GM19035 (cell line): Measurements from ENCODE around the gene ANKHD1.

Experiments
- ATAC-seq: cut with Tn5 transposase; IDR thresholded peaks from one replicate; pipeline ENCODE4 v1.9.1; 2021; ENCODE audit not compliant: unreplicated experiment

ANKHD1 gene

DNA sequence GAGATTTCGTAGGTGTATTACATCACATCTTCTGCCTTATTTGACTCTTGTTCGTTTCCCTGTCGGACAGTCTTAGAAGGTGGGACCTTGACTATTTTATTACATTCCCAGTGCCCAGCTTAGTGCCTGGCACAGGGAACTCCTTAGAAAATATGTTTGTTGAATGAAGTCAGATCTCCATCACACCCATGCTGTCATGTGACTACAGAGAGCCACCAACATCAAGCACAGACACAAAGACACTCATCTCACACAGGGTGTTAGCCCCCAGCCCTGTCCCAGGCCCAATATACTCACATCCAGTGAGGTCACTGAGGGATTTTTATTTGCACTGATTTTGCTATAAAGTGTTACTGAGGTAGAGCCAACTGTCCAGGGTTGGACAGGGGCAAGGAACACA is 156.3 kb downstream of the ANKHD1 start:
- ATAC-seq, result no peak

DNA sequence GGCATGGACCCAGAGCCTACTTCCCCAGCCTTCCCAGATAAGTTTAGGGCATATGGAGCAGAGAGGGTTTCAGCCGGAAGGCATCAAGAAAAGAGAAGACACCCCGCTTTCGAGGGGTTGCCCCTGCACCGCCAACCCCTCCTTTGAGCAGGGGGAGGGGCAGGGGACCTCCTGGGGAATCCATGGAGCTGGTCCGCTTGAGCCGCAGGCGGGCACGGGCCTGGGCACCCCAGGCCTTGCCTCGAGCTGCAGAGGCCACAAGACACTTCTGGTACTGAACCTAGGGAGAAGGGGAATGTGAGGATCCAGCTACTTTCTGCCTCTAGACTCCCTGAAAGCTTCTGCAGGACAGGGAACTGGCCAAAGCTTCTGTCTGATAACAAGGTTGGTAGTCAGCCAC is 156.9 kb downstream of the ANKHD1 start:
- ATAC-seq, result no peak

DNA sequence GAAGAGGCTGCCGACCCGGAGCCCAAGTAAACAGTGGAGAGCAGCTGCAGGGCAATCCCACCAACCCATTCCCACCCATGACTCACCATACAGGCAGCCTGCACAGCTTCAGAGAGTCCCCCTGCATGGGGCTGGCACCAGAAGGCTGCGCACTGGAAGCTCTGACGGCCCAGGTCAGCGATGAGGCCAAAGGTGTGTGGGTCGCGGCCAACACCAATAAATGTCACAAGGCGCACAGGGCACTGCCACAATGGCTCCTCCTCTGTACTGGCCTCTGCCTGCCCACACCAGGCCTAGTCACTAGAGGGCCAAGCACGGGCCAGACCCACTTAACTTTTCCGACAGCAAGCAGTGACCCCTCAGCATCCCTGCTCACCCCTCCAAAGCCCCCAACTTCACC is 158.6 kb downstream of the ANKHD1 start:
- ATAC-seq, result no peak

DNA sequence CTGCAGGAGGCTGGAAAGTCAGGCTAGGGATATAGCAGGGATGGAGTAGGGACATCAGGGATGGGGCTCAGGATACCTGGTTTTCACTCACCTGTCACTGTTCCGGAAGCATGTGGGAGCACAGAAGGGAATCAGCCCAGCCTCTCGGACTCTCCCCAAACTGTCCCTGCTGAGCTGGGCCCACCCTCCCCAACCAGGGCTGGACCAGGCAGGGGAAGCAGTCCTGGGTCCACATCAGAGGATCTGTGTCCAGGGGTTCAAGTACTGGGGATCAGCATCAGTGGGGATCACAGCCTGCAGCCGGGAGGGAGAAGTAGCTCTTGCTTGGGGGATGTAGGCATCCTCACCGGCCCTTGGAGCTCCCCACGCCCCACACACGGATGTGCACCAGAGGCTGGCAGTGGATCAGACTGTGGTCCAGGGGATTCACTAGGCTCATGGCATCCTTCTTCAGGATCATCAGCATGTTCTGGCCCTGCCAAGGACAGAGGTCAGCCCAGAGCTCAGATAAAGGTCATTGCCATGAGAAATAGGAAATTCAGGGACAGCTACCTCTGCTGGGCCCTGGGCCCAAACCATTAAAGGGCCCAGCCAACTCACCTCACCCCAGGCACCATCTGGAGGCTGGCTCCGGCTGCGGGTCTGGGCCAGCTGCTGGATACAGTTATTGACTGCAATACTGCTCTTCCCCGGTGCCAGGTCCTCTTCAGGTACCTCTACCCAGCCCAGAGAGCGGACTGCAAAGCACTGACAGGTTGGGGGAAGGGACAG is 160.3 kb downstream of the ANKHD1 start:
- ATAC-seq, result no peak

DNA sequence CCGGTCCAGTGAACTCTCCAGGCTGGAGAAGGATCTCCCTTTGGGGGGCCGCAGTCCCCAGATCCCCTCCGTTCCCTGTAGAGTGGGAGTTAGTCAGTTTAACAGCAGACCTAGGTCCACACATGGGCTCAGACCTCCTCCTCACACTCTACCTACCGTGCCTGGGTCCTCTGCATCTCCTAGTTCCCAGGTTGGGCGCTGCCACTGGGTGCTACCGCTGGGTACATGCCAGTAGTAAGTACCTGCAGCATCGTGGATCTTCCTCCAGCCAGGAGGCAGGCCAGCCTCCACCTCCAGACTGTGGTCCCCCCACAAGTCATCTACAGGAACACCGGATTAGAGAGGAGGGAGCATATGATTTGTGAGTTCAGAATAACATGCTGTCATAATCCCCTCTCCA is 162.0 kb downstream of the ANKHD1 start:
- no peak for ATAC-seq

DNA sequence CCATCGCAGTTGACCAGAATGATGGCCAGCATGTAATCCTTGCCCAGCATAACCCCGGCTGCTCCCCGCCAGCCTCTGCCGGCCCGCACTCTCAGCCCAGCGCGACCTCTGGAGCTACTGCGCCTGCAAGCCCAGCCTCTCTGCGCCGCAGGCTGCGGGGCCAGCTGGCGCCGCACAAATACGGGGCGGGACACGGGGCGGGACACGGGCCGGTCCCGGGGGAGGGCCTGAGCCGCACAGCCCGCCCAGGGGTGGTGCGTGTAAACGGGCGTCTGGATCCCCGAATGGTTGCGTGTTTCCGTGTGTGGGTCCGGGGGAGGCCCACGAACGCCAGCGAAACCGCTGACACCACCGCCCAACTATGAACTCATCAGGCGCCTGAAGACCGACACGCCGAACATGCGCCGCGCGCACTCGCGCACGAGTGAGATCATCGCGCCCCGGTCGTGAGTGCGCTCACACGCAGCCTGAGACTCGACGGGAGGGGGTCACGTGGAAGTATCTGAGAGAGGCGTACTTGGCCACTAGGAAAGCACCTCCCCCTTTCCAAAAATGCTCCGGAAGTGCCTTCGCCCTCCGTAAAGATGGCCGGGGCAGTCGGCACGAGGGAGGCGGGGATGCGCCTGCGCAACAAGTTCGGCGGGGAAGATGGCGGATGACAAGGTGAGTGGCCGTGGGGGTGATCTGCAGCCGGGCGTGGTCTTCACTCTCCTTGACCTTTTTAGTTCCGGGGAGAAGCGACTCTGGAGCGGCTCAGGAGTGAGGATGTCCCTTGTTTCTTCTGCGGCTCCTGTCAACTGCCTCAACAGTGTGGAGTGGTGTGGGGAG is 162.8 kb downstream of the ANKHD1 start, which contains the start of the genes APBB3 and SLC35A4:
Gene APBB3, minus strand, starts transcription at position 403 of the 828 bp plus-strand sequence. Its CDS starts 353 bp downstream, at position 50.
Gene SLC35A4, plus strand, starts transcription at position 633 of the 828 bp plus-strand sequence. CDS start 2,342 bp downstream, outside the sequence.
- ATAC-seq, result peak; percentile 90

DNA sequence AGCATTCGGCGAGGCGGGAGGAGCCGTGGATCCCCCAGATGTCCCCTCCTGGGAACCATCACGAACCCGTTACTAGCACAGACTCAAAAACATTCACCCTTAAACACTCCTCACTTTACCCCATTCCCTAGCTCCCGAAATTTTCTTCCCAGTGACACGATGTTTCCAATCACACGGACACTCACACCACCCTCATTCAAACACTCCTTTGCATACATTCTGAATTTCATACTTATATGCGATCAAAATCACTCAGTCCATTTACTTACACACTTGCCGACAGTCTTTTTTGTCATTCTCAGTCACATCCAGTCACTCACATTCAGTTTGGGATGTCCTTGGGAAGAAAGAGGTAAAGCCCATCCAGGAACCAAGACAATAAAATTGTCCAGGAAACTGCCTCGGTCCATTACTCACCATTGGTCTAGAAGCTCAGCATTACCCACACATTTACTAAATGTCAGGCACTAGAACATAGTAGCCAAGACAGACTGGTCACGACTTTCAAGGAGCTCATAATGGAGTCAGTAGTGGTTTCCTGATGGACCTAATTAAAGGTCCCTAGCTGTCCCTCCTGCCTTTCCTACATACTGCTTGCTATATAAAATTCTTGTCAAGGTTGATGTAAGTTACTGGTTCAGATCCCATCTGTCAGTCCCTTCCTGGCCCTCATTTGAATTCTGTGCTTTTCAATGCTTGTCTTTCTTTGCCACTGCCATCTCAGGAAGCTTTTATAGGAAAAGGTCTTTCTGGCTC is 163.6 kb downstream of the ANKHD1 start:
- peak; percentile 3 for ATAC-seq

DNA sequence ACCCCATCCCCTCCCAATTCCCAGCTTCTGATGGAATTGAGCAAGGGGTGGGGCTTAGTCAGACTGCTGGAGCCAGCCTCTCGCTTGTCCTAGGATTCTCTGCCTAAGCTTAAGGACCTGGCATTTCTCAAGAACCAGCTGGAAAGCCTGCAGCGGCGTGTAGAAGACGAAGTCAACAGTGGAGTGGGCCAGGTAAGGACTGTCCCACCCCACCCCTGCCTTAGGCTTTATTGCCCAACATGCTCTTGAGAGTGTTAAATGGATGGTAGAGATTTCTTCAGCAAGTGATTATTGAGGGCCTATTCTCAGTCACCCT is 164.1 kb downstream of the ANKHD1 start:
- no peak for ATAC-seq

DNA sequence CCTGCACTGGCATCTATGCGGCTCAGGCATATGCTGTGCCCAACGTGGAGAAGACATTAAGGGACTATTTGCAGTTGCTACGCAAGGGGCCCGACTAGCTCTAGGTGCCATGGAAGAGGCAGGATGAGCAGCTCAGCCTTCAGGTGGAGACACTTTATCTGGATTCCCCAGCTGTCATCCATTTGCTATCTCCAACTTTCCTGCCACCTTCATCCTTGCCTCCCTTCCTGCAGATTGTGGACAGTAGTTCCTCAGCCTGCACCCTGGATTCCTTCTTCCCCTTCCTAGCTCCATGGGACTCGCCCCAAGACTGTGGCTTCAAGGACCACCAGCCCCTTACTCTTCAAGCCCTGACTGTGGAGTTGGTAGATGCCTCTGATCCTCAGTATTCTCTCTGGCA is 165.0 kb downstream of the ANKHD1 start:
- ATAC-seq, result no peak

DNA sequence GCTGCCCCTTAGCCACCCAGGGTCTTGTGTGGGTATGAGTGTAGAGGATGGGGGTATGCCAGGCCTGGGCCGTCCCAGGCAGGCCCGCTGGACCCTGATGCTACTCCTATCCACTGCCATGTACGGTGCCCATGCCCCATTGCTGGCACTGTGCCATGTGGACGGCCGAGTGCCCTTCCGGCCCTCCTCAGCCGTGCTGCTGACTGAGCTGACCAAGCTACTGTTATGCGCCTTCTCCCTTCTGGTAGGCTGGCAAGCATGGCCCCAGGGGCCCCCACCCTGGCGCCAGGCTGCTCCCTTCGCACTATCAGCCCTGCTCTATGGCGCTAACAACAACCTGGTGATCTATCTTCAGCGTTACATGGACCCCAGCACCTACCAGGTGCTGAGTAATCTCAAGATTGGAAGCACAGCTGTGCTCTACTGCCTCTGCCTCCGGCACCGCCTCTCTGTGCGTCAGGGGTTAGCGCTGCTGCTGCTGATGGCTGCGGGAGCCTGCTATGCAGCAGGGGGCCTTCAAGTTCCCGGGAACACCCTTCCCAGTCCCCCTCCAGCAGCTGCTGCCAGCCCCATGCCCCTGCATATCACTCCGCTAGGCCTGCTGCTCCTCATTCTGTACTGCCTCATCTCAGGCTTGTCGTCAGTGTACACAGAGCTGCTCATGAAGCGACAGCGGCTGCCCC is 165.6 kb downstream of the ANKHD1 start:
- no peak for ATAC-seq

DNA sequence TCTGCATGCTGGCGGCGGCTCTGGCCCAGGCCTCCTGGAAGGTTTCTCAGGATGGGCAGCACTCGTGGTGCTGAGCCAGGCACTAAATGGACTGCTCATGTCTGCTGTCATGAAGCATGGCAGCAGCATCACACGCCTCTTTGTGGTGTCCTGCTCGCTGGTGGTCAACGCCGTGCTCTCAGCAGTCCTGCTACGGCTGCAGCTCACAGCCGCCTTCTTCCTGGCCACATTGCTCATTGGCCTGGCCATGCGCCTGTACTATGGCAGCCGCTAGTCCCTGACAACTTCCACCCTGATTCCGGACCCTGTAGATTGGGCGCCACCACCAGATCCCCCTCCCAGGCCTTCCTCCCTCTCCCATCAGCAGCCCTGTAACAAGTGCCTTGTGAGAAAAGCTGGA is 166.2 kb downstream of the ANKHD1 start:
- ATAC-seq, result no peak

DNA sequence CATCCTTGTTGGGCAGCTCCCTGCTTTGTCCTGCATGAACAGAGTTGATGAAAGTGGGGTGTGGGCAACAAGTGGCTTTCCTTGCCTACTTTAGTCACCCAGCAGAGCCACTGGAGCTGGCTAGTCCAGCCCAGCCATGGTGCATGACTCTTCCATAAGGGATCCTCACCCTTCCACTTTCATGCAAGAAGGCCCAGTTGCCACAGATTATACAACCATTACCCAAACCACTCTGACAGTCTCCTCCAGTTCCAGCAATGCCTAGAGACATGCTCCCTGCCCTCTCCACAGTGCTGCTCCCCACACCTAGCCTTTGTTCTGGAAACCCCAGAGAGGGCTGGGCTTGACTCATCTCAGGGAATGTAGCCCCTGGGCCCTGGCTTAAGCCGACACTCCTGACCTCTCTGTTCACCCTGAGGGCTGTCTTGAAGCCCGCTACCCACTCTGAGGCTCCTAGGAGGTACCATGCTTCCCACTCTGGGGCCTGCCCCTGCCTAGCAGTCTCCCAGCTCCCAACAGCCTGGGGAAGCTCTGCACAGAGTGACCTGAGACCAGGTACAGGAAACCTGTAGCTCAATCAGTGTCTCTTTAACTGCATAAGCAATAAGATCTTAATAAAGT is 166.9 kb downstream of the ANKHD1 start:
- ATAC-seq, result no peak

DNA sequence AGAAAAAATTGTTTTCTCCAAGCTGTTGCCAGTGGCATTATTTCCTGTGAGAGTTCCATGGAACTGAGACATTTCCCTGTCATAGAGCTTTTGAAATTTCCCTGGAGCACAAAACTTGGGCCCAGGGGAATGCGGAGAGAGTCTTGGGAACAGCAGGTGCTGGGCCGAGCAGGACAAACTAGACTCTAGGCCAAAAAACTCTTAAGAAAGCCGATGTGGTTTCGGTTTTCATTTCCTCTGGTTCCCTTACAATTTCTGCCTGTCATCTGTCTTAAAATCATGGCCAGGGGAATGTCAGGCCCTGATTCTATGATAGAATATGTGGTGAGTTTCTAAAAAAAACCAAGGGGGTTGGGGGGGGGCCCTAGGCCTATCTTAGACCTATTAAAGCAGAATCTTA is 167.6 kb downstream of the ANKHD1 start:
- ATAC-seq, result no peak

DNA sequence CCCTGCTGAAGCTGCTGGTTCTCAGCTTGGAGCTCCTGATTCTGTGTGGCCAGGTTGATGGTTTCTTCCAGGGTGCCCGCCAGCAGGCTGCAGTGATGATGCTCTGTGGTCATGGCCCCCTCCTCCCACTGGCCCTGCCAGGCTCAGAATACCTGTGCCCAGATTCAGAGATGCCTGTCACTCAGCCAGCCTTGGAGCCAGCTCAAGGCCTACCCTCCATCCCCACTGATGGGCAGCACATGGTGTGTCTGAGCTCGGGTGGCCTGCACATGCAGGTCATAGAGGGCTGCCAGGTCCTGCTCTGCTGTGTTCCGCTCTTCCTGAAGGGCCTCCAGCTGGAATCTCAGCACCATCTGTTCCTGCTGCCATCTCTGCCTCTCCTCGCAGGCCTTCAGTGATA is 168.4 kb downstream of the ANKHD1 start:
- no peak for ATAC-seq

DNA sequence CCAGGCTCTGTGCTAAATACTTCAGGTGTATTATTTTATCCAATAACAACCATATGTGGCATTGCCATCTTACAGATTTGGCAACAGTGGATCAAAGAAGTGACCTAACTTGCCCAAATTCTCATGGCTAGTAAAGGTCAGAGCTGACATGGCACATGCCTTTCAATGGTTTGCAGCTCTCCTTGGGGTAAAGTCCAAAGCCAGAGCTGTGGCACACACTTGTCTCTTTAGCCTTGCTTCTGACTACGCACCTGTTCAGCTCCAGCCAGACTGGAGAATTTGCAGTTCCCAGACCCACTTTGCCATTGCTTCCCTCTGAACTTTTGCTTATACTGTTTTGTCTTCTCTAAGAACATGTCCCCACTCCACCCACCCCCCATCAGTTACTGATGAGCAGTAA is 168.9 kb downstream of the ANKHD1 start:
- no peak for ATAC-seq

DNA sequence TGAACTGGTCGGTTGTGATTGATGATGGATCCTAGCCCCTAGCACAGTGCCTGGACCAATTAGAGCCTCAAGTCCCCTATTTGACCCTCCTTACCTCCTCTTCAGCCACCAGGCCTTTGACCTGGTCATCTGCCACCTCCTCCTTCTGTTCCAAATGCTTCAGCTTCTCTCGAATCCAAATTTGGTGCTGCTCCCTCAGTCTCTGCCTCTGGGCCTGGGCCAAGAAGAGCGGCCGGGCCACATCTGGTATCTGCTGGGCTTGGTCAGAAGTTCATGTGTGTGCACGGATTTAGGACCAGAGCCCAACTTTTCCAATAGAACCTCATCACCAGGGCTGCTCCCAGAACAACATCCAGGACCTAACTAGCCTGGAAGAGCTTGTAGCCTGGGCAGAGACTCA is 169.5 kb downstream of the ANKHD1 start:
- ATAC-seq, result no peak

DNA sequence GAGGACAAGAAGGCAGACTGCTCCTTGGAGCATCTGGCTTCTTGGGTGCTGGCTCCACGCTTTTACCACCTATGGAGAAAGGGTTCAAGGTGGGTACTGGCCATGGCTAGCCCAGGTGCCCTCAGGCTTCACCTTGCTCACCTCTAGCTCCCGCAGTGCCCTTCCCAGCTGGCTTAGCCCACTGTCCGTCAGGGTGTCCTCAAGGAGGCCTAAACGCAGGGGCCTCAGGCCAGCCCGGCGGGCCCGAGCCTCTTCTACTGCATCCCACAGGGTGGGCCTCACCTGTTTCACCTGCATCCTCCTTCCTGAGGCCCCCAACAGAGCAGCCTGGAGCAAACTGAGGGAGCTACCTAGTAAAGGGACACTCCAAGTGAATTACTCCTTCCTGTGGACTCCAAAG is 172.1 kb downstream of the ANKHD1 start:
- ATAC-seq, result no peak

DNA sequence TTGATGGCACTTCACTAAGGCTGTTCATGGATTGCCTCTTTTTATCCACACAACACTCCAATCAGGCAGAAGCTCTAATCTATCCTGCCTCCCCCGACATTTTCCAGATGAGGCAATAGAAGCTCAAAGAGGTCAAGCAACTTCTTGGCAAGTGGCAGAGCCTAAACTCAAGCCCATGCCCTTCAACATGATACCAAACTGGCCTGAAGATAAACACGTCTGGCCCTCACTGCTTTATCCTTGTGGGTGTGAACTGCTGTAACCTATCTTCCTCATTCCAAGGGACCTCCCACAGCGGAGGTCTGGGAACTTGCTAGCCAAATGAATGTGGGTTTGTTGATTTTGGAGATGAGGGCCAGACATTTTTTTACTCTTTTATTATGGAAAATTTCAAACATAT is 172.5 kb downstream of the ANKHD1 start:
- ATAC-seq, result no peak

DNA sequence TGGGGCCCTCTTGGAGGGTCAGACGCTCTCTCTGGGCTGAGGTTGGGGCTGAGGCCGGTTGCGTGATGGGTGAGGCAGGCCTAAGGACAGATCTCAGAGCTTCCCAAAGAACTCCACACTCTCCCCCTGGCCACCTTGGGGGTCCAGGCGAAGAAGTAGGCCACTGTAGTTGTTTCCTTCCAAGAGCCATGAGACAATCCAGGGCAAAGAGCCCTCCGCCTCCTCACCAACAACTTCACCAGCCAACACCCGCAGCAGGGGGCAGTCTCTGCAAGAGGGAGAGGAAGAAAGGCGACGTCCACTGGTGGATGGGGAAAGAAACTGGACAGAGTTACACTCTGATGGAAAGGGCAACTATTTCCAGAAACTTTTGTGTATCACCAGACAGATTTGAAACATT is 173.7 kb downstream of the ANKHD1 start:
- no peak for ATAC-seq

DNA sequence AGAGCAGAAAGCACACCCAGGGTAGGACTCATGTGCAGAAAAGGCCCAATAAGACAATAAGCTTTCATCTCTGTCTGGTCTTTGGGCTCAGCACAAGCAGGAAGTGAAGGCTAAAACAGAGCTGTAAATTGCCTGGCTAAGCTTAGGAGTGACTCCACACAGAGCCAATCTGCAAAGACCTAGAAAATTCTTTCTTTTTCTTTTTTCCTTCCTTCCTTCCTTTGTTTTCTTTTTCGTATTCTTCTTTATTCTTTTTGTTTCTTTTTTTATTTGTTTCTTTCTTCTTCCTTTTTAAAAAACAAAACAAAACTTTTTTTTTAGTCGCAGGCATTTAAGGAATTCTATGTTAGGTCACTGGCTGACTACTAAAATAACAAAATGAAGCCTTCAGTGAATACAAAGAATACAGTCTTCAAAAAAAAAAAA is 175.2 kb downstream of the ANKHD1 start:
- no peak for ATAC-seq
